Muscle of leg (tissue), 11 donors: ENCODE results near the gene FAM72B. TPM values are rescaled to one million over a fixed set of nuclear protein-coding genes. Genes with fewer than 3 reads are reported as not detected.
A peak's percentile ranks its signal among the peaks of the same experiment; 100 is the strongest.
"Not testable (repeated sequence)": the region's sequence is repeated elsewhere in the genome, so short reads cannot be mapped to it uniquely, and the experiment has no call there.

ENCODE experiments used
- DNase-seq: peaks from one replicate; pipeline ENCODE4 v3.0.0; 2013
- H3K27ac ChIP-seq: one replicate; pipeline ENCODE4 v1.5.1; 2013; ENCODE audit warnings: mild to moderate bottlenecking, low read length, control low read depth
- H3K27me3 ChIP-seq: one replicate; pipeline ENCODE4 v1.6.1; 2013; ENCODE audit warnings: low read length; ENCODE audit not compliant: control insufficient read depth, insufficient read depth
- H3K36me3 ChIP-seq: one replicate; pipeline ENCODE4 v1.6.1; 2013; ENCODE audit warnings: low read length; ENCODE audit not compliant: control insufficient read depth, insufficient read depth
- H3K4me1 ChIP-seq: one replicate; pipeline ENCODE4 v1.6.1; 2013; ENCODE audit warnings: low read length; ENCODE audit not compliant: control insufficient read depth, insufficient read depth
- H3K4me3 ChIP-seq: one replicate; pipeline ENCODE4 v1.5.1; 2013; ENCODE audit warnings: low read length, control low read depth
- H3K9me3 ChIP-seq: replicated peaks from 2 replicates; pipeline ENCODE4 v1.6.1; 2013; ENCODE audit warnings: low read depth, low read length; ENCODE audit not compliant: control insufficient read depth
- WGBS: methylation state at CpG from one replicate; pipeline ENCODE4 v1.1.5; 2013; ENCODE audit warnings: missing lambda C conversion rate; ENCODE audit not compliant: insufficient coverage; 5-methylcytosine and 5-hydroxymethylcytosine counted together
- polyA plus RNA-seq, 8 donors: library from polyadenylated mRNA; unstranded; fragments of 120-200 nt; gene quantifications; one replicate each; pipeline versions ENCODE4 v1.2.1 to v1.2.3, GENCODE V29; 2013; ENCODE audit warnings: inconsistent platforms in 1 of 8, low replicate concordance in 1 of 8; ENCODE audit not compliant: insufficient read length in 8 of 8, insufficient read depth in 1 of 8
- total RNA-seq: library from RNA; stranded (reverse); fragments of 120-200 nt; gene quantifications from one replicate; pipeline ENCODE4 v1.2.4, GENCODE V29; 2013

The FAM72B gene
- total and polyA plus RNA-seq, 9 donors = 1.5 to 5.0 (median 3.3) TPM

DNA sequence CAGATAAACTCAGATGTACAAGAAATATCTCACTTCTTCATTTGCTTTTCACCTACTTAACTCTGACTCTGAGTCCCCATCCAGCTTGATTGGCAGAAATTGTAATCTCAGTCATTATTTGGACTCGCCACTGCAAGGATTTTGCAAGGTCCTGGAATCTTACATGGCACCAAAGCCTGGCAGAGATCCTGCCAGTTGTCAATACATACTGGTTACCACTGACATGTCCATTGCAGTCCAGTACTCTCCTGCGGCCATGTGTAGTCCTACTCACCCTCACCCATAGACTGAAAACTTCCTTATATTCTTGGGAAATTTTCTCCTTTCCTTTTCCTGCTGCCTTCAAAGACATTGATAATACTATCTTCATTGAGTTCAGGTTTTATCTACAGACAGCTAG lies 29.3 kb downstream of the FAM72B start:
- H3K27me3 ChIP-seq, H3K4me1 ChIP-seq, H3K27ac ChIP-seq, H3K9me3 ChIP-seq, H3K36me3 ChIP-seq, DNase-seq, H3K4me3 ChIP-seq: not testable (repeated sequence)
- no CpG with 5 or more reads among the region's 2 CpGs for WGBS

DNA sequence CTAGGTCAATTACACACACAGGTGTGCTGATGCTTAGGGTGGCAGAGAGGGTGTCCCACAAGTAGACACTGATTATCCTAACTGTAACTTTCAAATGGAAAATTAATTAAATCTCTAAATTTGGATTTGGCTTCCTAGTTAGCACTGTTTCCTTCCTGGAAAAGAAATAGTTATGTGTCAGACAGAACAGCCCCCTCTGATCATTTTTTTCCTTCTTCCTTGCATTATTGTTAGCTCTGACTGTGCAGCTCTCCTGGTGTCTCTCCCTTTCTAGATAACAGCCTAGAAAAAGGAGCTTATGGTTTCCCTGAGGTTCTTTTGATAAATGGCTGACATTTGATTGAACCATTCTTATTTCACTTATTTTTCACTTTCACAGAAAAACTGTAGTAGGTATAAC lies 31.4 kb downstream of the FAM72B start:
- DNase-seq, H3K4me1 ChIP-seq, H3K4me3 ChIP-seq, H3K36me3 ChIP-seq, H3K27ac ChIP-seq, H3K9me3 ChIP-seq, H3K27me3 ChIP-seq: not testable (repeated sequence)

DNA sequence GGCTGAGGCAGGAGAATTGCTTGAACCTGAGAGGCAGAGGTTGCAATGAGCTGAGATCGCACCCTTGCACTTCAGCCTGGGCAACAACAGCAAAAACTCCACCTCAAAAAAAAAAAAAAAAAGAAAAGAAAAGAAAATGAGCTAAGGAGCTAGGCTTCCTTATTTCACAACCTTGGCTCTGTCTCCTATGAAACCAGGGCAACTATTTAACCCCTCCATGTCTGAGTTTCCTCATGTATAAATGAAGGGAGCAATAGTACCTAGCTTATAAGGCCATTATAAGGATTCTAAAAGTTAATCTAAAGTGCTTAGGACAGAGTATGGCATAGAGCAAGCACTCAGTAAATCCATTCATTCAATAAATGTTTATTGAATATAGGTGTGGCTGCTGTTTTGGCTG lies 32.8 kb downstream of the FAM72B start:
- H3K36me3 ChIP-seq = not testable (repeated sequence)

DNA sequence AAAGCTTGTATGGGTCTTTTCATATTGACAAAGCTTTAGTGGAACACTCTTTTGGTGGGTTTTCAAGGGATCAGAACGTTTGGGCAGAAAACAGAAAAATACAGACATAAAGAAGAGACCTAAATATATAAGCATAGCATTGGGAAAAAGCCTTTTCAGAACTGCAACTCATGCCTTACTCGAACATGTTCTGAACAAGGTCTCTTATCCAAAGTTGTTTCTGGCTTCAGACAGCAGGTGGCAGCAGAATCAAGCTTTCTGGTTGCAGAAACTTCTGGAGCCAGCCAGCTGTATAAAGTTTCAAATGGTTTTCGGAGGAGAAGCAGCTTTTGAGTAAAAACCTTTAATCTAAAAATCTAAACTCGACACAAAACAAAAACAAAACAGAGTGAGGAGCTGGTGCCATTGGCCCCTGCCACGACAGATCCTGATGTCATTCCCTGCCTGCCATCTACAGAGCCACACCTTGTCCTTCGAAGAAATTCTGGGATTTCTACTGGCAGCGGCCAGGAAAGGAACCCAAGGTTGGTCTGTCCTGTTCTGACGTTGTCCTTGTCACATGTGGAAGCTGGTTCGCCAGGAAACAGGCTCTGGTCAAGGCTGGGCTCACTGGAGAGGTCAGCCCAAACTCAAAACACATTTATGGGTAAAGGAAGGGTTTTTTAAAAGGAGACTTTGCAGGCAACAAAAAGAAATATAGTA lies 35.5 kb downstream of the FAM72B start:
- not testable (repeated sequence) for H3K9me3 ChIP-seq, H3K27ac ChIP-seq, DNase-seq, H3K4me3 ChIP-seq, H3K27me3 ChIP-seq, H3K36me3 ChIP-seq, H3K4me1 ChIP-seq
- no CpG with 5 or more reads among the region's 9 CpGs for WGBS

More for the DNA sequence above, 32.8 kb downstream of the FAM72B start:
- not testable (repeated sequence) for H3K9me3 ChIP-seq, H3K4me1 ChIP-seq, DNase-seq, H3K4me3 ChIP-seq, H3K27me3 ChIP-seq, H3K27ac ChIP-seq
- no CpG with 5 or more reads among the region's 1 CpG for whole genome bisulfite sequencing

DNA sequence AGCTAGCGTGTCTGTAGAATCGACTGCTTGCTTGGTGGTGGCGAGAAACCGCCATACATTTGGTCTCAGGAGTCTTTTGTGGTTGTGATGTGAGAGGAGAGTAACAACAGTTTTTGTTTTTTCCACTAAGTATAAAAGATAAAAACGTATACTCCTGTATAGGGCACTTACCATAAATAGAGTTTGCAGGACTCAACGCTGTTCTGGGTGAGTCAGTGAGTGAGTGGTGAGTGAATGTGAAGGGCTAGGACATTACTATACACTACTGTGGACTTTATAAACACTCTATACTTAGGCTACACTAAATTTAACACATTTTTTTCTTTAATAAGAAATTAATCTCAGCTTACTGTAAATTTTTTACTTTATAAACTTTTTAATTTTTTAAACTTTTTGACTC lies 43.7 kb downstream of the FAM72B start:
- not testable (repeated sequence) for H3K36me3 ChIP-seq, H3K4me3 ChIP-seq, H3K27ac ChIP-seq, H3K27me3 ChIP-seq, H3K9me3 ChIP-seq, H3K4me1 ChIP-seq, DNase-seq
- no CpG with 5 or more reads among the region's 6 CpGs for WGBS

DNA sequence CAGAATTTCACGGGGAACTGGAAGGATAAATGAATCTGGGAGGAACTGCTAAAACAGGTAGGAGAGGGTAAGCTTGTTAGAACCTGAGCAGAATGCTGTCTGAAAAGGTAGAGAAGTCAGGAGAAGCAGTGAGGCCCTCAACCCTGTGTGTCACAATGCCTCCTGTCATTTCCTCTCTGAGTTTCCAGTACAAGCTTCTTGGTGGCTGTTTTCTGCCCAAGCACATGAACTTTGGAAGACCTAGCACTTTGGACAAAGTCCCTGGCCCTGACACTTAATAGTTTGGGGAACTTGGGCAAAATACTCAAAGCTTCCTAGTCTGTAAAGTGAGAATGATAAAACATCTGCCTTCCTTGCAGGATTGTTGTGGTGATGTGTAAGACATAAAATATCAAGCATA lies 52.6 kb downstream of the FAM72B start:
- H3K9me3 ChIP-seq, H3K4me1 ChIP-seq, H3K36me3 ChIP-seq, DNase-seq, H3K27me3 ChIP-seq, H3K4me3 ChIP-seq, H3K27ac ChIP-seq: not testable (repeated sequence)
- no CpG with 5 or more reads among the region's 1 CpG for WGBS

DNA sequence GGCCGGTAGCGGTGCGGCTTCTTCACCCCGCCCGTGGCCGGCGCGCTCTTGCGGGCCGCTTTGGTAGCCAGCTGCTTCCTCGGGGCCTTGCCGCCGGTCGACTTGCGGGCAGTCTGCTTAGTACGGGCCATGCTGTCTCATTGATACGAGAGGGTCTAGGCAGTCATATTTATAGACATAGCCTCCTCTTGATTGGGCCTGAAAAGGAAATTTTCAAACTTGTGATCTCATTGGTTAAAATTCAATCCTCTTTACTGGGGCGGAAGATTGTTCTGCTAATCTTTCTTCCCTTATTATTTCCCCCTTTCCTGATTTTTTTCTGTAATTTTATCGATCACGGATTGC lies 65.7 kb downstream of the FAM72B start:
- Histone ChIP-seq H3K4me3 (peak overlapping the region; percentile 41), H3K27ac (peak overlapping the region; percentile 76)
- not testable (repeated sequence) for H3K36me3 ChIP-seq, H3K4me1 ChIP-seq, H3K9me3 ChIP-seq, H3K27me3 ChIP-seq
- WGBS = no CpG with 5 or more reads among the region's 20 CpGs
- peak; percentile 47 for DNase-seq

Other genes starting within 250 kb of the FAM72B start
- gene SRGAP2C, start 635 bp upstream of the FAM72B start, total RNA-seq = 13.2 TPM
- 10 to 100 TPM; 12.4 to 32.4 (median 21.9) TPM for gene SRGAP2C, start 635 bp upstream of the FAM72B start, polyA plus RNA-seq